Fibroblast of skin of right quadriceps (primary cell): ENCODE results near the gene AIF1L.
"Not testable (repeated sequence)": the region's sequence is repeated elsewhere in the genome, so short reads cannot be mapped to it uniquely, and the experiment has no call there.

Source experiments
- DNase-seq: peaks from one replicate; pipeline ENCODE4 v3.0.0-alpha.2; 2013

The AIF1L gene

DNA sequence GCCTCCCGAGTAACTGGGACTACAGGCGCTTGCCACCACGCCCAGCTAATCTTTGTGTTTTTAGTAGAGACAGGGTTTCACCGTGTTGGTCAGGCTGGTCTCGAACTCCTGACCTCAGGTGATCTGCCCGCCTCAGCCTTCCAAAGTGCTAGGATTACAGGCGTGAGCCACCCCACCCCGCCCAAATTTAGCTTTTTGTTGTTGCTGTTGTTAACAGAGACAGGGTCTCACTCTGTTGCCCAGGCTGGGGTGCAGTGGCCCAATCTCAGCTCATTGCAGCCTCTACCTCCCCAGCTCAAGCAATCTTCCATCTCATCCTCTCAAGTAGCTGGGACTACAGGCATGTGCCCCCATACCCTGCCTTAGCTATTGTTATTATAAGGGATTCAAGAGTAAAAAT lies 3.5 kb downstream of the AIF1L start:
- DNase-seq: not testable (repeated sequence)

DNA sequence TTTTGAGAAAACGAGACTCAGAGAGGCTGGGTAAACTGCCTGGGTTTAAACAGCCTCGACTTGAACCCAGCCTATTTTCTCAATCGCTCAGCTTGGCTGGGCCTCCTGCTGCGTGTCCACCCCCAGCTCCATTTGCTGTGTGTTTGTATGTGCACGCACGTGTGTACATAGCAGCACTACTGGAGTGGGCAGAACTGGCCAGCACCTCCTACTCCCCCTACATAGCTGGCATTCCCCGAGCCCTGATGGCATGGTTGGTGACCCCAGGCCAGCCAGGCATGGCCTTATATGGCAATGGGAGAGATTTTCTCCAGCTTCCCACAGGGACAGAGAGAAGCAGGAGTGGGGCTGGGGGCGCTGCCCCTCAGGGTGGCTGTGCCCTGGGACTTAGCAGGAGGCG lies 4.1 kb downstream of the AIF1L start:
- DNase-seq: no peak

DNA sequence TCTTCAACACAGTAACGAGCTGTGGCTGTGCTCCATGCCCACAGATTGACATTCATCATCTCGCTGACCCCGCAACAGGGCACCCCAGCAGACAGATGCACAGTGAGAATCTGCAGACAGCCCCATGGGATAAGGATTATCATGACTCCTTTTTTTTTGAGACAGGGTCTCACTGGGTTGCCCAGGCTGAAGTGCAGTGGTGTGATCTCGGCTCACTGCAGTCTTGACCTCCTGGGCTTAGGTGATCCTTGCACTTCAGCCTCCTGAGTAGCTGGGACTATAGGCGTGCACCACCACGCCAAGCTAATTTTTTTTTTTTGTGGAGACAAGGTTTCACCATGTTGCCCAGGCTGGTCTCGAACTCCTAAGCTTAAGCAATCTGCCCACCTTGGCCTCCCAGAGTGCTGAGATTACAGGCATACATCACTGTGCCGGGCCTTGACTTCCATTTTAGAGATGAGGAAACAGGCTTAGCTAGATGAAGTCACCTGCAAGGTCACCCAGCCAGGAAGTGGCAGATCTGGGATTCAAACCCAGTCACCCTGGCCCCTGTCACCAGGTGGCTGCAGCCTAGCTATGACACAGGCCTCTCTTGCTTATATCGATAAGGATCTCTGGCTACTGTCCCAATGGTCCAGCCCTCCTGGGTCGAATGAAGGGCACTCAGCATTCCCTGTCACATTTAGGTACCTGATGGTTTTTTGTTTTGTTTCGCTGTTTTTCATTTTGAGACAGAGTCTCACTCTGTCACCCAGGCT lies 5.1 kb downstream of the AIF1L start:
- DNase-seq: no peak

DNA sequence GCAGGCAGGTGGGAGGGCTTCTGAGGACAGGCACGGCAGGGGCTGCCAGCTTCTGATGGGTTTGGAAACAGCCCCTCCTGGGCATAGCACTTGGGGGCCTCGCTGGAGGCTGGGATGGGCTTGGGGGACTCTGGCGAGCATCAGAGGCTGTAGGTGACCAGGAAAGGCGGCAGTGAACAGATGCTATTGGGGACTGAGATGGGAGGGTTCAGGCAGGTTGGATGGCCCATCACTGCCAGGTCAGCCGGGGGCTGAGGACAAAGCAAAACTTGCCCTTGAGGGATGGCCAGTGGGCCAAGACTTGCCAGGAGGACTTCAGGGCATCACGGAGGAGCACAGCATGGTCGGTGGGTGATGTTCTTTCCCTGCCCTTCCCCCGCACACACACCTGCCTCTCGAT lies 6.7 kb downstream of the AIF1L start:
- no peak for DNase-seq

DNA sequence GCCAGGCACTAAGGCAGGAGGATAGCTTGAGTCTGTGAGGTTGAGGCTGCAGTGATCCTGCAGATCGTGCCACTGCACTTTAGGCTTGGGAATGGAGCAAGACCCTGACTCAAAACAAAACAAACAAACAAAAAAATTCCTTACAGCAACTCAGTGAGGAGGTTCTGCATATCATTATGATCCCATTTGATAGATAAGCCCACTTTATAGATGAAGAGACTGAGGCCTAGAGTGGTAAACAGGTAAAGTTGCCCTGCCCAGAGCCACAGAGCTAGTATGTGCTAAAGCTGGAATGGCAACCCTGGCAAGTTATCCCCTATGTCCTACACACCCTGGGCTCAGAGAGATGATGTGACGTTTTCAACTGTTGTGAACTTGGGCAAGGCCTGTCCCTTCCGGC lies 7.2 kb downstream of the AIF1L start:
- DNase-seq: no peak

DNA sequence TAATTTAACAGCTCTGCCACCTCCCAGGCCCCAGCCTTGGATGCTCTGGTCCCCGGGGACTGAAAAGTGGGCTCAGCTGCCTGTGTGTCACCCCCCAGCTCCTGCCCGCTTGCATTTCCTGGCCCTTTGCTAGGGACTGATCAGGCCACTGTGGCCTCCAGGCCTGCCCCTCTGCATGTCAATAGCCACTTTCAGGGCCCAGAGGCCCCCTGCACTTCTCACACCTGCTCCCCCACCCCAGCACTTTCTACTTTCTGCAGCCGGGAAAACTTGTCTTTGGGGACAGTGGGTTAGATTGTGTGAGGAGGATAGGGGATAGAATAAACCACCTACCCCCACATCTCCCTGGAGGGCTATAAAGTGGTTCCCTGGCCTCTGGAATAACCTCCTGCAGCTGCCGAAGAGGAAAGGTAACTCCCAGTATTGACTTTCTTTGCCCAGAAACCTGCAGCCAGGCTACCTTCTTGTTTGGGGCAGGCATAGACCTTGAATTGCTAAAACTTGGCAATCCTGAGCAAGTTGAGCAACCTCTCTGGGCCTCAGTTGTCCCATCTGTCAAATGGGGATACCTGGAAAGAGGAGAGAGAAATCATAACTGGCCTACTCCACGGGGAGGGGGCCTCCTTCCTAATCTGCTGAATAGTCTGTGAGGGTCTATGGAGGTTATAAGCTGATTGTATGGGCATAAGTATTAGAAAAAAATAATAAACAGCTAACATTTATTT lies 7.8 kb downstream of the AIF1L start:
- DNase-seq: no peak

DNA sequence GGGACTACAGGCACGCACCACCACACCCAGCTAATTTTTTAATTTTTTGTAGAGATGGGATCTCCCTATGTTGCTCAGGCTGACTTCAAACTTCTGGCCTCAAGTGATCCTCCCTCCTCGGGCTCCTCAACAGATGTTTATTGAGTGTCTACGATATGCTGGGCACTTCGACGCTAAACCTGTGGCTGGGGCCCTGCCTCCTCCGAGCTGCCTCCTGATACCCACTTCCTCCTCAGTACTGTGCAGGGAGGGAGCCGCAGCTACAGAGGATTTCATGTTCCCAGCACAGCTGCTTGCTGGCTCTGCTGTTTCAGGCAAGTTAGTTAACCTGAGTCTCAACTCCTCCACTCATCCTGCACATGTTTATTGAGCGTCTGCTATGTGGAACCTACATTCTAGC lies 9.6 kb downstream of the AIF1L start:
- DNase-seq: no peak

DNA sequence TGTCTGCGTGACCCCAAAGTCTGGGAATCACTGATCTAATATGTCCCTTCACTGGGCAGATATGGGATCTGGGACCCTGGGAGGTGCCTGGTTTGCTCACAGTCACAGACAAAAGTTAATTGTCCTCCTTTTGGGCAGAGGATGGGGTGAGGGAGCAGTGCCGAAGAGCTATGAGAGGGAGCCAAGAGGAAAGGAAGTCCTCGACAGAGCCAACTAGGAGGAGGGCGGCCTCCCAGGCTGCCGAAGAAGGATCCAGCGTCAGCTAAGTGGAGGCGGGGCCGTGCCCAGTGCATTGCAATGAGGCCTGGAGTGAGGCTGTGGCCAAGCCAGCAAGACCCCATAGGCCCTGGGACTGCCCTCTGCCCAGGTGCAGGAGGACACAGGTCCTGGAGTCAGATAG lies 11.4 kb downstream of the AIF1L start:
- no peak for DNase-seq

DNA sequence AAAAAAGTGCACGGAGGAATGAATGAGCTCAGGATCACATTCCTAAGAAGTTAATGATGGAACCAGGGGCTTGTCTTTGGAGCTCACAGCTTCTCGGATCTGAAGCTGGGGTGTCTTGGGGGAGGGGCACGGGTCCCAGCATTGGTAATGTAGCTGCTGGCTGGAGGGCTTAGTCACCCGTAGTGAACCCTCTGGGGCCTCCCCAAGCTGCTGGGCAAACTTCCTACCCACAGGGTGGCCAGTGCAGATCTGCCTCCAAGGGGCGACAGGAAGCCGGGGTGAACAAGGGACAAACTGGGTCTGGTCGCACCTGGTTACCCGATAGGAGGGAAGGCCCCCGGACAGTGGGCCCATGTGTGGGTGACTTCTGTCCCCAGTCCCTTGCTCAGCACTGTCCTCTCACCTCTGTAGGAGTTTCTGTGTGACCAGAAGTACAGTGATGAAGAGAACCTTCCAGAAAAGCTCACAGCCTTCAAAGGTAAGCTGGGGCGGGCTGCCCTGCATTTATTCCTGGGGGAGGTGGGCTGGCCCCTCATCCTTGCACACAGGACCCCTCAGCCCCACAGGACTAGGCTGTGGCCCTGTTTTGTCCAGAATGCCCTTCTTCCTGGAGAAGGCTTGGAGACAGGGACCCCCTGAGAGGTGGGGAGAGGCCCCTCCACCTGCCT lies 15.0 kb downstream of the AIF1L start:
- no peak for DNase-seq

DNA sequence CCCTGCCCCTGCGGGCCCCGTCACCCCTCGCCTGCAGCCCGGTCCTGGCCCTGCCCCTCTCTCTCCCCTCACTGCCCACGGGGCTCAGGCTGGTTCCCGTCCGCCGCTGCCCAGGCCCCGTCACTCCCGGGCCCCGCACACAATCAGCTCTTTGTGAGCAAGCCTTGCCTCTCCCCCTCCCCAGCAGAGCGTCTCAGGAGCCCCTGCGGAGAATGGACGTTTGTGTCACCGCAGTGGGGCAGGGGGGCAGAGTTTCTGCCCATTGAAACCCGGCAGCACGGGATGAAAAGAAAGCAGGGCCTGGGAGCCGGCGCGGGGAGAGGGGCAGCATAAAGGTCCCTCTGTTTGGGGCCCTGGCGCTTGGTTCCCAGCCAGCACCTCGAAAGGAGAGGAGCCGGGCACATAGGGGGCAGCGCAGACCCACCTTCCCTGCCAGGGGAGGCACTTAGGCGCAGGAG lies 15.6 kb downstream of the AIF1L start:
- DNase-seq: no peak

DNA sequence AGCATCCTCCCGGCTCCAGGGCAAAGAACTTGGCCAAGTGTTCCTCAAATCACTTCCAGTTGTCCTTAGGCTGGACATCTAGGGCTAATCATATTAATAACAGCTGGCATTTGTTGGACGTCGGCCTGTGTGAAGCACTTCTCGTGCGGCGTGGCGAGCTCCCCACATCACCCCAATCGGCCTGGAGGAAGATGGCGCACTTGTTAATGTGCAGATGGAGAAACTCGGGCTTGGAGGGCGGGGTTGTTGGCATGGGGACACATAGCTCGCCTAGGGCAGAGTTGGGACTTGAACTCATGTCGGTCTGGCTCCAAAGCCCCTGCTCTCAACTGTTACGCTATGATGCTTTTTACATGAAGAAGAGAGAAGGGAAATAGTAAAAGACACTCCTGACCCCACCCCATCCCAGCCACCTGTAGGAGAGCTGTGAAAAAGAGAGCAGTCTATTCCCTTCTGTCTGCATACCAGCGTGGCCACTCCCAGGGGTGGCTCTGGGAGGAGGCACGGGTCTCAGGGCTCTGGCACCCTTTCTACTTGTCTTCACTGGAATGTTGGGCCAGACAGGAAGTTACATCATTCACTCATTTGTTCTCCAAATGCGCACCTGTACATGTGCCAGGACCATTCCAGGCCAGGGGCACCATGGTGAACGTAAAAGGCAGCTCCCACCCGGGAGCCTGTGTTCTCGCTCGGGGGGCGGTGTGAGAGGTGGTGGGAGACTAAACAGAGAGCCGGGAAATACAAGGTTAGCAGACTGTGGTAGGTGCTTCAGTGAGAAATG lies 16.2 kb downstream of the AIF1L start:
- DNase-seq: no peak

DNA sequence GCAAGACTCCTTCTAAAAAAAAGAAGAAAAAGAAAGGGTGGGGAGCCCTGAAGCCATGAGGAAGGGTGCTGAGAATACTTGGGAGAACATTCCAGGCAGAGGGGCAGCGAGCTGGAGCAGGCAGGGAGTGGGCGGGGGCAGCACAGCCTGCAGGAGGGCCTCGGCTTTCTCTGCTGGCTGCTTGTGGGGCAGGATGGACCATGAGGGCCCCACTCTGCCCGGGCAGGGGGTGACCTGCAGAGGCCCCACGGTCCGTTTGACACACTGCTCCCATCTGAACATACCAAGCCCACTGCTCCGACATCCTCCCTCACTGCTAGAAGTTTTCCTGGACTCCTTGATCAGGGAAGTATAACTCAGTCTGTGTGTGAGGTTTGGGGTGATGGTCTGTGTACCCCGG lies 17.3 kb downstream of the AIF1L start:
- DNase-seq: no peak

DNA sequence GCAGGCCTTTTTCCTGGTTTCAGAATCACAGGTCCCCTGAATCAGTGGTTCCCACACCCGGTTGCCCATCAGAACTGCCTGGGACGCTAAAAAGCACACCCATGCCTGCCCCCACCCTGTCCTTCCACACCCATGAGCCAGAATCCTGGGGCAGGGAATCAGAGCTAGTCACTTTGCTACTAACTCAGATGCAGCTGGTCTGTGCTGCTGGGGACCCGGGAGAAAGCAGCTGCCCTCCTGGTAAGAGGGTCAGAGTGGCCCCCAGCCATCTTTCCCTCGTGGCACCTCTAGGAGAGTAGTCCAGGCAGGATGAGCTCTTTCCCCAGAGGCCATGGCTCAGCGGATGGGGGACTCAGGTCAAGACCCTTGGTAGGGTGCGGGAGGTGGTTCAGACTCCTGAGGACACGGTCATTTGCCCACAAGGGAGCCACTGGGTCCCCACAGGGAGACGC lies 17.8 kb downstream of the AIF1L start:
- no peak for DNase-seq

DNA sequence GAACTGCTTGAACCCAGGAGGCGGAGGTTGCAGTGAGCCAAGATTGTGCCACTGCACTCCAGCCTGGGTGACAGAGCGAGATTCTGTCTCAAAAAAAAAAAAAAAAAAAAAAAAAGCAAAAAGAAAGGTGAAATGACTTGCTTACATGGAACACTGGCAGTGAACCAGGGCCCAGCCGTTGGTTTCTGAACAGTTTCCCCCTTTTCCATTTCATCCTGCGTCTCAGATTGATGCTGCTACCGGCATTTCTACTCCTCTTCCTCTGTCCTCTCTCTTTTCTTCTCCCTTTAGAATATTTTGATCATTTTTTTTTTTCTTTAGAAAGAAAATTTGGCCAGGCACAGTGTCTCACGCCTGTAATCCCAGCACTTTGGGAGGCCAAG lies 19.0 kb downstream of the AIF1L start:
- not testable (repeated sequence) for DNase-seq

DNA sequence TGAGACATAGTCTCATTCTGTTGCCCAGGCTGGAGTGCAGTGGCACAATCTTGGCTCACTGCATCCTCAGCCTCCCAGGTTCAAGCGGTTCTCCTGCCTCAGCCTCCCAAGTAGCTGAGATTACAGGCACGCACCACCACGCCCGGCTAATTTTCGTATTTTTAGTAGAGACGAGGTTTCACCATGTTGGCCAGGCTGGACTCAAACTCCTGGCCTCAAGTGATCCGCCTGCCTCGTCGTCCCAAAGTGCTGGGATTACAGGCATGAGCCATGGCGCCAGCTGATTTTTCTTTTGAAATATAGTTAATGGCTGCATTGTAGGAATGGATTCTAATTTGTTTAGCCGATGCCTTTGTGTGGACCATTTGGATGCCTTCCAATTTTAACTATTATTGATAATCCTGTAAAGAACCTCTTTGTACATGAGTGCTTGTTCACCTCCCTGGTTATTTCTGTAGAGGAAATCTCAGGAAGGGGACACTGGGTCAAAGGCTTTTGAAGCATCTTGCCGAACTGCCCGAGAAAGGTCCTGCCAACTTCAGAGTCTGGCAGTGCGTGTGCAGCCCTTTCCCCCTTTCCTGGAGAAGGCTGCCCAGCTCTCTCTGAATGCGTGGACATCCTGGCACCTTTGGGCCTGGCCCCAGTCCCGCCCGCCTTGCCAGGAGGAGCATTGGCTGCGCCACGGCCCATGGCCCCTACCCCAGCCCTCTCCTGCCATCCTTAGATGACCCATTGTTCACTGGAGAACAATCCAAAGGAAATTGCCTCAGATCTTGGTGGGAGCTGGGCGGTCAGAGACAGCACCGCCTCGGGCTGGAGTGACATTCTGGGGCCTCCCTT lies 20.2 kb downstream of the AIF1L start:
- no peak for DNase-seq

DNA sequence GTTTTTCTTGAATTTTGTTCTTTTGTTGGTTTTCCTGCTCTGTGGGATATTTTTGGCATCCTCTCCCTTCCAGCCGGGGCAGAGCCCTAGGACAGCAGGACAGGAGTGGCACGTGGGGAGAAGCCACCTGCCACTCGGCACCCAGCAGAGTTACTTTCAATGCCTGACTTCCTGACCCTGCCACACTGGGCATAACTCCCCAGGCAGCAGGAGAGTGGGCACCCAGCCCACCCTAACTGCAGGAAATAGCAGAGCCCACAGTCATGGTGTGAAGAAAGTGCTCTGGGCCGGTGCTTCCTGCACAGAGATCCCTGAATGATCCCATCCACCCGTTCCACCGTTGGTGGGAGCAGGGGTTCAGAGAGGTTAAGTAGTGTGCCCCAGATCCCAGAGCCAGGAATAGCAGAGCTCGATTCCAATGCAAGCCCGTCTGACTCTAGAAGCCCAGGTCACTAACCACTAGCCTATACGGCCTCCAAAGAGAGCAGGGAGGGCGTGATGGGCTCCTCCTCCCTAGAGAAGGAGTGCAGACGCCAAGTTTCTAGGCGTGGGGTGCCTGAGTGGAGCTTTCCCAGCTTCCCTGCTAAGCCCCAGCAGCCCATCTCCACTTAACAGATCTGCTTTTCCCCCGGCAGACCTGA lies 20.9 kb downstream of the AIF1L start:
- DNase-seq: no peak

DNA sequence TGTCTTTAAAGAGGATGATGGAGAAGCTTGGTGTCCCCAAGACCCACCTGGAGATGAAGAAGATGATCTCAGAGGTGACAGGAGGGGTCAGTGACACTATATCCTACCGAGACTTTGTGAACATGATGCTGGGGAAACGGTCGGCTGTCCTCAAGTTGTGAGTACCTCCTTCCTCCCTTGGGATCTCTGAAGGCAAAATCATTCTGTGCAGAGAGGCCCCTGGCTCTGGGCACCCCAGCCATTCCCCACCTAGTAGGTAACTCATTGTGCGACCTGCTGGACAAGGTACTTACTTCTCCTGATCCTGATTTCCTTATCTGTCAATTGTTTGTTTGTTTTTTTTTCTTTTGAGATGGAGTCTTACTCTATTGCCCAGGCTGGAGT lies 21.4 kb downstream of the AIF1L start:
- no peak for DNase-seq

DNA sequence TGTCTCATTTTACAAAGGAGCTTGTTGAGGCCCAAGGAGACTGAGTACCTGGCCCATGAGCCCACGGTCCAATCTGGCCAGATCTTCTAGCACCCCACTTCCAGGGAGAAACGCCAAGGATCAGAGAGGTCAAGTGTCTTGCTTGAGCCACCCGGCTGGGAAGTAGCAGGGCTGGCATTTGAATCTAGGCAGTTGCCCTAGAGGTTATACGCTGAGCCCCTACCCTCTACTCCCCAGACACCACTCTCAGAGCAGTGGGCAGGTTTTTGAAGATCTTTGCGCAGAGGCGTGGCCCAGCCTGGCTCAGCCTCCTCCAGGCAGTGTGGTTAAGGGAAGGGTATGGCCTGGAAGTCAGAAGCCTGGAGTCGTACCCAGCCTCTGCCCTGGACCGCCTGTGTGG lies 23.3 kb downstream of the AIF1L start:
- no peak for DNase-seq

DNA sequence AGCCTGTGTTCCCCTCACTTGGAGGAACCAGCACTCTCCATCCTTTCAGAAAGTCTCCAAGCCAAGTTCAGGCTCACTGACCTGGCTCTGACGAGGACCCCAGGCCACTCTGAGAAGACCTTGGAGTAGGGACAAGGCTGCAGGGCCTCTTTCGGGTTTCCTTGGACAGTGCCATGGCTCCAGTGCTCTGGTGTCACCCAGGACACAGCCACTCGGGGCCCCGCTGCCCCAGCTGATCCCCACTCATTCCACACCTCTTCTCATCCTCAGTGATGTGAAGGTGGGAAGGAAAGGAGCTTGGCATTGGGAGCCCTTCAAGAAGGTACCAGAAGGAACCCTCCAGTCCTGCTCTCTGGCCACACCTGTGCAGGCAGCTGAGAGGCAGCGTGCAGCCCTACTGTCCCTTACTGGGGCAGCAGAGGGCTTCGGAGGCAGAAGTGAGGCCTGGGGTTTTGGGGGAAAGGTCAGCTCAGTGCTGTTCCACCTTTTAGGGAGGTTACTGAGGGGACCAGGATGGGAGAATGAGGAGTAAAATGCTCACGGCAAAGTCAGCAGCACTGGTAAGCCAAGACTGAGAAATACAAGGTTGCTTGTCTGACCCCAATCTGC lies 24.4 kb downstream of the AIF1L start:
- DNase-seq: no peak

DNA sequence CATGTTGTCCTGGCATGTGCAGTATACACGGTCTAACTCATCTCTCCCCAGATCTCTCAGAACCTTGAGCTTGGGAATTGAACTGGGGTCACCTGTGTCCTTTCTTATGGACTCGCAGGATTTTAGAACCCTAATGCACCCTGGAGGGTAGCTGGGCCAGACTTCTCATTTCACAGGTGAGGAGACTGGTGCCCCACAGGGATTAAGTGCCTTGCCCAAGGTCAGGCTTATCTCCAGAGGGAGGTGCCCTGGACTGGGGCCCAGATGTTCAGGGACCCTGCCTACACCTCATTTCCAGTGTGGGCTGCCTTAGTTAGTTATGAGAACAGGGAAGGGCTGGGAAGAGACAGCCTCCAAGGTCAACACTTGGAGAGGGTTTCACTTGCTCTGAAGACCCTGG lies 25.0 kb downstream of the AIF1L start:
- DNase-seq: no peak

DNA sequence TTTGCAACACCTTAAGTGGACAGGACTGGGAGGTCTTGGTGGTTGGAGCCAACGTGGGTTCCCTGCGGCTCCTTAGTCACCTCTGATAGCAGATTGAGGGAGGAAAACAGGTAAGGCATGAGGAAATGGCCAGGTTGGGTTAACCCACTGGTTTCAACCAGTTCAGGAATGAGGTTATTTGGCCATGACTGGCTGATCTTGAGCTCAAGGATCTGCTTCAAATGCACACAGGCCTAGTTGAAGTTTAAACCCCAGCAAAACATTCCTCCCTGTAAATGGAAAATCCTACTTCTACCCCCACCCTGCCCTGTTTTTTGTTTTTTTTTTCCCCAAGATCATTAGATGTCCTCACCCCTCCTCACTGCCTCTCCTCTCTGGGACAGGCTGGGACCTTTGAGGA lies 25.8 kb downstream of the AIF1L start:
- DNase-seq: no peak

DNA sequence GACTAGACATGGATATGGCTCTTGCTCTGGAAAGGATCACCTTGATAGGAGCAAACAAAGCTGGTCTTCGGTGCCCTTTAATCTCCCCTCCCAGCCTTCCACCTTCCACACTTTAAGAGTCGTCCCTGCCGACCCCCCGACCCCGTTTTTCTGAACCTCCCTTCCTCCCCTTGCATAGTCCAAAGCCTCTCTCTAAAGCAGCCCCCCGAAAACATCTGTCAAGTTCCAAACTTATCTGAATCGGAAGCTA lies 28.6 kb downstream of the AIF1L start:
- DNase-seq: no peak
